ENCODE data around the gene DRC7. TPM values are rescaled to one million over a fixed set of nuclear protein-coding genes. Genes with fewer than 3 reads are reported as not detected.
"Not testable (repeated sequence)": the region's sequence is repeated elsewhere in the genome, so short reads cannot be mapped to it uniquely, and the experiment has no call there.

The DRC7 gene
- total RNA-seq, 1 donor from 2014 or later = 0.41 TPM

DNA sequence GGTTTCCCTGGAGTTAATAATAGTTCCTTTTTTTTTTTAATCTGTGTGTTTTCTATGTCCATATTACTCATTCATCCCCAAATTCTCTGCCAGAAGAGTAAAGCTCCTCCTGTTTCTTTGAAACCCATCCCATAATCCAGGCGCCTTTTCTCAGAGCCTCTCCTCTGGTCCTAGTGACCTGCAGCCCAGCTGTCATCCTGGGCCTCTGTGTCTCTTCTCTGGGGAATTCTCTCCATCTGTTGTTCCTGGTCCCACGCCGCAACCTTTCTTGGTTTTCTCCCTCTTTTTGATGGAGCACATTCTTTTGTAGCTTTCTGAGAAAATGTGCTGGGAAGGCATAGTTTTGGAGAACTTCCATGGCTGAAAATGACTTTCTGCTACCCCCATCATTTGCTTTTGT is 51.2 kb downstream of the DRC7 start:
- H3K9me3 ChIP-seq (ENCODE audit: low read depth) = no peaks in the 10 kb centered on the region
- no peak overlapping the region for H3K27ac Mint-ChIP-seq
- DNase-seq (ENCODE audit: low spot score) = no peak
- H3K4me3 ChIP-seq = no peak overlapping the region
- H3K4me2 ChIP-seq = no peak overlapping the region
- no peaks in the 10 kb centered on the region for H3K9me3 Mint-ChIP-seq
- H3K36me3 ChIP-seq = no peaks in the 10 kb centered on the region
- H3K4me1 ChIP-seq = peaks cover 9% of the 10 kb centered on the region
- H3K9ac ChIP-seq = no peak overlapping the region
- peaks cover 5% of the 10 kb centered on the region for H3K4me1 Mint-ChIP-seq
- peaks cover 6% of the 10 kb centered on the region for H3K36me3 Mint-ChIP-seq
- H3K27me3 ChIP-seq = no peaks in the 10 kb centered on the region
- H3K27ac ChIP-seq = no peak overlapping the region
- no peaks in the 10 kb centered on the region for H3K79me2 ChIP-seq (ENCODE audit: low read depth)
- no peaks in the 10 kb centered on the region for H3K27me3 Mint-ChIP-seq (ENCODE audit: insufficient read depth, low read depth)
- TF ChIP-seq, protein P1, sequence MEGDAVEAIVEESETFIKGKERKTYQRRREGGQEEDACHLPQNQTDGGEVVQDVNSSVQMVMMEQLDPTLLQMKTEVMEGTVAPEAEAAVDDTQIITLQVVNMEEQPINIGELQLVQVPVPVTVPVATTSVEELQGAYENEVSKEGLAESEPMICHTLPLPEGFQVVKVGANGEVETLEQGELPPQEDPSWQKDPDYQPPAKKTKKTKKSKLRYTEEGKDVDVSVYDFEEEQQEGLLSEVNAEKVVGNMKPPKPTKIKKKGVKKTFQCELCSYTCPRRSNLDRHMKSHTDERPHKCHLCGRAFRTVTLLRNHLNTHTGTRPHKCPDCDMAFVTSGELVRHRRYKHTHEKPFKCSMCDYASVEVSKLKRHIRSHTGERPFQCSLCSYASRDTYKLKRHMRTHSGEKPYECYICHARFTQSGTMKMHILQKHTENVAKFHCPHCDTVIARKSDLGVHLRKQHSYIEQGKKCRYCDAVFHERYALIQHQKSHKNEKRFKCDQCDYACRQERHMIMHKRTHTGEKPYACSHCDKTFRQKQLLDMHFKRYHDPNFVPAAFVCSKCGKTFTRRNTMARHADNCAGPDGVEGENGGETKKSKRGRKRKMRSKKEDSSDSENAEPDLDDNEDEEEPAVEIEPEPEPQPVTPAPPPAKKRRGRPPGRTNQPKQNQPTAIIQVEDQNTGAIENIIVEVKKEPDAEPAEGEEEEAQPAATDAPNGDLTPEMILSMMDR (IDR thresholded peaks at IDR 0.05) = no peak
- TF ChIP-seq EZH2phosphoT487 (IDR thresholded peaks at IDR 0.05) (no peak), EZH2 (IDR thresholded peaks at IDR 0.05) (no peak)
- no peak overlapping the region for H3K4me3 Mint-ChIP-seq
- no peaks in the 10 kb centered on the region for H4K20me1 ChIP-seq (ENCODE audit: low read depth)
- H2AFZ ChIP-seq (replicated peaks) = no peak overlapping the region
- H3F3A ChIP-seq (ENCODE audit: low read depth) = peaks cover 4% of the 10 kb centered on the region

DNA sequence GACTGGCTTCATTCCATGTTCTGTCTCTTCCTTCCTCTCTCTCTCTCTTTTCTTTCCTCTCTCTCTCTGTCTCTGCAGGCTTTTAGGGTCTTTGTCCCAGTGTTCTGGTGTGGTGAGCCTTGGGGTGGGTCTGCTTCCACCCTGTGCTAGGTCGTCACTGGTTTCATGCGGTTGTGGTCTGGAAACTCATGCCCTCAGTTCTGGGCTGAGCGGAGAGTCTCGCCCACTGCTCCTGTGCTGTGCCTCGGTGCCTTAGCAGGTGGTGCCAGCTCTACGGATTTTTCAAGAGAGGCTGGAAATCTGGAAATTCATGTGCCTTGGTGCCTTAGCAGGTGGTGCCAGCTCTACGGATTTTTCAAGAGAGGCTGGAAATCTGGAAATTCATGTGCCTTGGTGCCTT is 51.7 kb downstream of the DRC7 start:
- H3K4me1 Mint-ChIP-seq; H3K9ac ChIP-seq; H3F3A ChIP-seq (ENCODE audit: low read depth); H3K27ac Mint-ChIP-seq; H3K4me2 ChIP-seq; H3K9me3 Mint-ChIP-seq; H3K9me3 ChIP-seq (ENCODE audit: low read depth); DNase-seq (ENCODE audit: low spot score); H3K79me2 ChIP-seq (ENCODE audit: low read depth); H3K27me3 ChIP-seq; H3K36me3 ChIP-seq; H4K20me1 ChIP-seq (ENCODE audit: low read depth); H3K36me3 Mint-ChIP-seq; H3K4me3 ChIP-seq; H3K4me1 ChIP-seq; H3K27me3 Mint-ChIP-seq (ENCODE audit: insufficient read depth, low read depth); H3K27ac ChIP-seq; H2AFZ ChIP-seq (replicated peaks): not testable (repeated sequence)
- peak overlapping the region; percentile 54 for H3K4me3 Mint-ChIP-seq

DNA sequence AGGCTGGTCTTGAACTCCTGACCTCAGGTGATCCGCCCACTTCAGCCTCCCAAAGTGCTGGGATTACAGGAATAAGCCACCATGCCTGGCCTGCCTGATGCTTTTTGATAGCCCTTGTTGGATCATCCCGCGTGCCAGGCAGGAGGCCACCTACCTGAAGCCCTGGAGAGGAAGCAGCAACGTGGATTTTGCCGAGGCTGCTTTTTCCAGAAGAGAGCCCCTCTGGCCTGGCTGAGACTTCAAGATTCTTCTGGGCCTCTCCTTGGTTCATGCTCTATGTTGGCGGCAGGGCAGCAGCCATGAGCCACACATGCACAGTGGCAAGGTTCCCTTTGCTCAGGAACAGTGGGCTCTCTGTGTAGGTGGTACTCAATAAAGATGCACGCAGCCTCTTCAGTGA is 52.5 kb downstream of the DRC7 start:
- Histone ChIP-seq H3K4me2 (no peak overlapping the region), H2AFZ (replicated peaks) (no peak overlapping the region), H3K27me3 (no peaks in the 10 kb centered on the region), H3K27ac (no peak overlapping the region), H3K9ac (no peak overlapping the region), H4K20me1 (ENCODE audit: low read depth) (no peaks in the 10 kb centered on the region), H3K36me3 (no peaks in the 10 kb centered on the region), H3K4me3 (no peak overlapping the region), H3F3A (ENCODE audit: low read depth) (peaks cover 4% of the 10 kb centered on the region), H3K79me2 (ENCODE audit: low read depth) (no peaks in the 10 kb centered on the region), H3K4me1 (peaks cover 9% of the 10 kb centered on the region), H3K9me3 (ENCODE audit: low read depth) (no peaks in the 10 kb centered on the region)
- Mint-ChIP-seq H3K9me3 (no peaks in the 10 kb centered on the region), H3K36me3 (peaks cover 6% of the 10 kb centered on the region), H3K4me1 (peaks cover 5% of the 10 kb centered on the region), H3K4me3 (no peak overlapping the region), H3K27me3 (ENCODE audit: insufficient read depth, low read depth) (peaks cover 4% of the 10 kb centered on the region), H3K27ac (peak overlapping the region; percentile 81)
- TF ChIP-seq EZH2phosphoT487 (IDR thresholded peaks at IDR 0.05) (no peak), EZH2 (IDR thresholded peaks at IDR 0.05) (no peak)
- TF ChIP-seq, protein P1 (IDR thresholded peaks at IDR 0.05) = no peak
- DNase-seq (ENCODE audit: low spot score) = no peak

DNA sequence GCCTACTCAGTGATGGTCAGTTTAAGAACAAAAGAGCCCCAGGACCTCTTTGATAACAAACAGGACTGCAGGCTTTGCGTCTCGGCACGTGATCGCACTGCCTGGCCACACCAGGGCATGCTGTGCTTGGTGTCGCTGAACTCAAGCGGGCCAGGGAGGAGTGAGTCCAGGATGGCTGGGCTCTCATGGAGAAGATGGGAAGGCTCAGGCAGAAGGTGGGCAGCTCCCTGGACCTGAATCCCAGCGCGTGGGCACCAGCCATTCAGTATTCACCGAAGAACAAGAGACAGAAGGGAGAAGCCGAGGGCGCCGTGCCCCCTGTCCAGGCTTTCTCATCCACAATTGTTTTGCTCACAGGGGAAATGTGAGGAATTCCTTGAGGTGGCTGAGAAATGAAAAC is 52.9 kb downstream of the DRC7 start:
- peaks cover 5% of the 10 kb centered on the region for H3K4me1 Mint-ChIP-seq
- H3K36me3 ChIP-seq = no peaks in the 10 kb centered on the region
- peak; percentile 55 for DNase-seq (ENCODE audit: low spot score)

More for the DNA sequence above, 52.9 kb downstream of the DRC7 start:
- H3F3A ChIP-seq (ENCODE audit: low read depth) = peaks cover 4% of the 10 kb centered on the region
- H2AFZ ChIP-seq (replicated peaks) = no peak overlapping the region
- no peaks in the 10 kb centered on the region for H3K9me3 ChIP-seq (ENCODE audit: low read depth)
- no peak overlapping the region for H3K4me2 ChIP-seq
- H3K9me3 Mint-ChIP-seq = no peaks in the 10 kb centered on the region
- peaks cover 4% of the 10 kb centered on the region for H3K27me3 Mint-ChIP-seq (ENCODE audit: insufficient read depth, low read depth)
- no peak overlapping the region for H3K9ac ChIP-seq
- no peaks in the 10 kb centered on the region for H3K27me3 ChIP-seq
- H3K27ac ChIP-seq = no peak overlapping the region
- peak overlapping the region; percentile 81 for H3K27ac Mint-ChIP-seq
- H3K4me3 Mint-ChIP-seq = no peak overlapping the region
- H4K20me1 ChIP-seq (ENCODE audit: low read depth) = no peaks in the 10 kb centered on the region
- H3K79me2 ChIP-seq (ENCODE audit: low read depth) = no peaks in the 10 kb centered on the region
- peaks cover 9% of the 10 kb centered on the region for H3K4me1 ChIP-seq
- H3K36me3 Mint-ChIP-seq = peaks cover 6% of the 10 kb centered on the region
- no peak overlapping the region for H3K4me3 ChIP-seq
- TF ChIP-seq, protein P1 (IDR thresholded peaks at IDR 0.05) = no peak
- TF ChIP-seq EZH2 (IDR thresholded peaks at IDR 0.05) (no peak), EZH2phosphoT487 (IDR thresholded peaks at IDR 0.05) (no peak)

All from neural progenitor cell (in vitro differentiated cells).